Left lung (tissue), 10 donors: ENCODE results near the gene SEMG2. TPM values are rescaled to one million over a fixed set of nuclear protein-coding genes. Genes with fewer than 3 reads are reported as not detected.
A peak's percentile ranks its signal among the peaks of the same experiment; 100 is the strongest.

Experiments
- ATAC-seq: fragments of 200-7000 bp; cut with Tn5 transposase; one replicate; pipeline ENCODE4 v1.9.1; 2020; ENCODE audit warnings: moderate library complexity
- DNase-seq, 4 donors: peaks; one replicate each; pipeline ENCODE4 v3.0.0-alpha.2; 2013 to 2020
- H3K27ac ChIP-seq, 2 donors: fragments of 200-600 bp; sonication (generic) in 1 of 2; one replicate each; pipeline versions ENCODE4 v1.5.0 to v1.8.0; 2020 to 2021
- H3K27me3 ChIP-seq, 2 donors: fragments of 200-600 bp; sonication (generic) in 1 of 2; one replicate each; pipeline versions ENCODE4 v1.5.0 to v1.8.0; 2020 to 2021
- H3K36me3 ChIP-seq, 2 donors: fragments of 200-600 bp; sonication (generic) in 1 of 2; one replicate each; pipeline versions ENCODE4 v1.5.0 to v1.8.0; 2020 to 2021
- H3K4me1 ChIP-seq, 2 donors: fragments of 200-600 bp; one replicate each; pipeline ENCODE4 v1.8.0; 2021
- H3K4me3 ChIP-seq, 2 donors: fragments of 200-600 bp; sonication (generic) in 1 of 2; one replicate each; pipeline versions ENCODE4 v1.5.0 to v1.8.0; 2020 to 2021; ENCODE audit warnings: mild to moderate bottlenecking in 1 of 2
- H3K9me3 ChIP-seq, 2 donors: fragments of 200-600 bp; sonication (generic) in 1 of 2; one replicate each; pipeline versions ENCODE4 v1.5.0 to v1.8.0; 2020 to 2021
- CTCF ChIP-seq, 2 donors: fragments of 200-600 bp; sonication (generic) in 1 of 2; IDR thresholded peaks; one replicate each; pipeline versions ENCODE4 v1.5.0 to v1.8.0; 2021; ENCODE audit warnings: antibody characterized with exemption in 2 of 2
- intact Hi-C, 2 donors: fragments of 100-400 bp; cut with DNase I; formaldehyde crosslinking; loops; one replicate each; pipeline versions ENCODE4 v1.11.2 to v1.14.2; 2022
- polyA plus RNA-seq, 6 donors: library from polyadenylated mRNA; unstranded; fragments of 120-200 nt; gene quantifications; one replicate each; pipeline ENCODE4 v1.2.1, GENCODE V29; 2013; ENCODE audit not compliant: insufficient read length in 6 of 6
- total RNA-seq, 2 donors: library from RNA; stranded (reverse); fragmentation: NEBNext Ultra II Directional; extraction: Animal tissue kit (Norgen Biotek cat#: 25700); gene quantifications; one replicate each; pipeline ENCODE4 v1.2.1, GENCODE V29; 2021
- donor health status: DM: no; HTN: yes; CAD: no.
- donor health status: DM: no; HTN: no; CAD: no.

SEMG2 gene
- total and polyA plus RNA-seq, 8 donors, result not detected

- Histone ChIP-seq H3K9me3 (no peaks in the 10 kb centered on the region), H3K4me3 (no peak overlapping the region), H3K27me3 (no peaks in the 10 kb centered on the region), H3K4me1 (no peaks in the 10 kb centered on the region), H3K36me3 (no peaks in the 10 kb centered on the region), H3K27ac (no peak overlapping the region)
- no peak for DNase-seq
- ATAC-seq, result no peak
- intact Hi-C loops, result no loop called here
- TF ChIP-seq CTCF (IDR thresholded peaks at IDR 0.05), result no peak
These were observed 42.5 kb downstream of the SEMG2 start for GRCh38 chr20:45263556-45264266.

GRCh38 chr20:45266977-45267376 is 45.8 kb downstream of the SEMG2 start:
- ATAC-seq (no peak), DNase-seq (no peak)
- intact Hi-C loops, result no loop called here
- no peak overlapping the region for H3K27ac ChIP-seq
- H3K36me3 ChIP-seq, result no peaks in the 10 kb centered on the region
- no peaks in the 10 kb centered on the region for H3K27me3 ChIP-seq
- no peaks in the 10 kb centered on the region for H3K4me1 ChIP-seq
- no peak for TF ChIP-seq CTCF (IDR thresholded peaks at IDR 0.05)
- H3K9me3 ChIP-seq, result no peaks in the 10 kb centered on the region
- no peak overlapping the region for H3K4me3 ChIP-seq

- Histone ChIP-seq H3K36me3 (no peaks in the 10 kb centered on the region), H3K4me3 (no peak overlapping the region), H3K27ac (no peak overlapping the region), H3K4me1 (no peaks in the 10 kb centered on the region), H3K9me3 (no peaks in the 10 kb centered on the region), H3K27me3 (no peaks in the 10 kb centered on the region)
- no peak for TF ChIP-seq CTCF (IDR thresholded peaks at IDR 0.05)
- DNase-seq, result no peak
- intact Hi-C loops, result no loop called here
- peak; percentile 41 for ATAC-seq
These were observed 47.4 kb downstream of the SEMG2 start for GRCh38 chr20:45268531-45268930.

- no peak for TF ChIP-seq CTCF (IDR thresholded peaks at IDR 0.05)
- Histone ChIP-seq H3K4me3 (no peak overlapping the region), H3K36me3 (no peaks in the 10 kb centered on the region), H3K27me3 (no peaks in the 10 kb centered on the region), H3K9me3 (no peaks in the 10 kb centered on the region), H3K4me1 (no peaks in the 10 kb centered on the region), H3K27ac (no peak overlapping the region)
- ATAC-seq, result no peak
- intact Hi-C loops, result no loop called here
- DNase-seq, result no peak
These were observed 47.9 kb downstream of the SEMG2 start for GRCh38 chr20:45269056-45269455.

GRCh38 chr20:45269754-45270270 is 48.6 kb downstream of the SEMG2 start:
- no peak overlapping the region for H3K27ac ChIP-seq
- TF ChIP-seq CTCF (IDR thresholded peaks at IDR 0.05), result no peak
- ATAC-seq (no peak), DNase-seq (no peak)
- H3K27me3 ChIP-seq, result no peaks in the 10 kb centered on the region
- no peaks in the 10 kb centered on the region for H3K4me1 ChIP-seq
- H3K9me3 ChIP-seq, result no peaks in the 10 kb centered on the region
- H3K4me3 ChIP-seq, result no peak overlapping the region
- intact Hi-C loops, result no loop called here
- no peaks in the 10 kb centered on the region for H3K36me3 ChIP-seq

Other genes with a start within 250 kb of the SEMG2 start
- under 1 TPM; 0.97 to 0.99 TPM for gene KCNS1, start 120.2 kb upstream of the SEMG2 start, total RNA-seq
- under 1 TPM in 5 of 6 donors, not detected in 1; 0.05 to 0.10 (median 0.07) TPM for gene KCNS1, start 120.2 kb upstream of the SEMG2 start, polyA plus RNA-seq
- gene WFDC5, start 106.2 kb upstream of the SEMG2 start, total RNA-seq, result under 1 TPM; 0.32 to 0.37 TPM
- gene WFDC5, start 106.2 kb upstream of the SEMG2 start, polyA plus RNA-seq, result not detected
- gene WFDC12, start 96.9 kb upstream of the SEMG2 start, total RNA-seq, result under 1 TPM; 0.44 to 0.73 TPM
- gene WFDC12, start 96.9 kb upstream of the SEMG2 start, polyA plus RNA-seq, result not detected
- gene PI3, start 46.5 kb upstream of the SEMG2 start, total RNA-seq, result 100 to 1,000 TPM in 1 of 2 donors, 1 to 10 TPM in 1; 1.4 to 165 TPM
- gene PI3, start 46.5 kb upstream of the SEMG2 start, polyA plus RNA-seq, result under 1 TPM in 1 of 6 donors, not detected in 5; 0.25 TPM
- gene SEMG1, start 14.3 kb upstream of the SEMG2 start, total RNA-seq, result under 1 TPM in 1 of 2 donors, not detected in 1; 0.31 TPM
- gene SEMG1, start 14.3 kb upstream of the SEMG2 start, polyA plus RNA-seq, result not detected
- 100 to 1,000 TPM; 496 to 672 TPM for gene SLPI, start 33.2 kb downstream of the SEMG2 start, total RNA-seq
- 1 to 10 TPM; 1.9 to 5.8 (median 4.1) TPM for gene SLPI, start 33.2 kb downstream of the SEMG2 start, polyA plus RNA-seq
- not detected for gene RBPJL, start 85.5 kb downstream of the SEMG2 start, total RNA-seq
- gene RBPJL, start 85.5 kb downstream of the SEMG2 start, polyA plus RNA-seq, result not detected
- gene MATN4, start 86.9 kb downstream of the SEMG2 start, total RNA-seq, result under 1 TPM in 1 of 2 donors, not detected in 1; 0.23 TPM
- under 1 TPM in 3 of 6 donors, not detected in 3; 0.07 to 0.14 (median 0.11) TPM for gene MATN4, start 86.9 kb downstream of the SEMG2 start, polyA plus RNA-seq
- gene SDC4, start 127.1 kb downstream of the SEMG2 start, total RNA-seq, result 100 to 1,000 TPM; 199 to 329 TPM
- 100 to 1,000 TPM; 183 to 284 (median 206) TPM for gene SDC4, start 127.1 kb downstream of the SEMG2 start, polyA plus RNA-seq
- 10 to 100 TPM; 44.3 to 48.8 TPM for gene SYS1, start 141.8 kb downstream of the SEMG2 start, total RNA-seq
- 10 to 100 TPM; 20.8 to 27.3 (median 23.1) TPM for gene SYS1, start 141.8 kb downstream of the SEMG2 start, polyA plus RNA-seq
- gene TP53TG5, start 157.0 kb downstream of the SEMG2 start, total RNA-seq, result under 1 TPM in 1 of 2 donors, not detected in 1; 0.44 TPM
- 1 to 10 TPM in 5 of 6 donors, under 1 TPM in 1; 1.00 to 2.0 (median 1.6) TPM for gene TP53TG5, start 157.0 kb downstream of the SEMG2 start, polyA plus RNA-seq
- 10 to 100 TPM; 53.1 to 66.4 TPM for gene DBNDD2, start 186.9 kb downstream of the SEMG2 start, total RNA-seq
- gene DBNDD2, start 186.9 kb downstream of the SEMG2 start, polyA plus RNA-seq, result 10 to 100 TPM; 18.9 to 22.9 (median 20.4) TPM
- gene PIGT, start 194.8 kb downstream of the SEMG2 start, total RNA-seq, result 10 to 100 TPM; 85.7 to 90.9 TPM
- gene PIGT, start 194.8 kb downstream of the SEMG2 start, polyA plus RNA-seq, result 10 to 100 TPM; 72.8 to 96.7 (median 79.9) TPM
- 100 to 1,000 TPM; 232 to 258 TPM for gene WFDC2, start 248.4 kb downstream of the SEMG2 start, total RNA-seq
- gene WFDC2, start 248.4 kb downstream of the SEMG2 start, polyA plus RNA-seq, result 10 to 100 TPM; 28.7 to 40.9 (median 33.6) TPM